A172 (cell line): ENCODE measurements around the gene HSPBAP1. TPM values are rescaled to one million over a fixed set of nuclear protein-coding genes. Genes with fewer than 3 reads are reported as not detected.
"Not testable (repeated sequence)": the region's sequence is repeated elsewhere in the genome, so short reads cannot be mapped to it uniquely, and the experiment has no call there.

Experiments used
- DNase-seq: peaks from one replicate; pipeline ENCODE4 v3.0.0-alpha.2; 2015; ENCODE audit warnings: low spot score
- total RNA-seq: library from RNA; depleted of rRNA; stranded (reverse); fragments of >200 nt; shearing (Covaris generic); gene quantifications from 2 replicates; pipeline ENCODE4 v1.2.3, GENCODE V29; 2014

The HSPBAP1 gene
- total RNA-seq, 1 experiment from 2014 or later: 14.6 TPM

DNA sequence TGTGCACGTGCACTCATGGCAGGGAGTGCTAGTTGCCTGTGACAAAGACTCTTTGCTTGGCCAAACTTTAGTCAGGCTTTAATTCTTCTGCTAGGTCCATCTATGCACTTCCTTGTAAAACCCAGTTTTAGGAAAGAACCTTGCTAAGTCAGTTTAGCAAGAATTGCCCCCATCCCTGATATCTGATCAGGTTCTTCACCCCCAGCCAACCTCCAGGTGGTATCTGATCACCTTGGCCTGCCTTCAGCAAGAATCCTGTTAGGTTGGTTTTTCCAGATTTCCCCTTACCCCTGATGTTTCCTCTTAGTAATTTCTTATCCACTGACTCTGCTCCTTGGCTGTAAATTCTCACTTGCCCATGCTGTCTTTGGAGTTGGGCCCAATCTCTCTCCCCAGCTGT, 8.4 kb downstream of the HSPBAP1 start:
- DNase-seq: no peak

DNA sequence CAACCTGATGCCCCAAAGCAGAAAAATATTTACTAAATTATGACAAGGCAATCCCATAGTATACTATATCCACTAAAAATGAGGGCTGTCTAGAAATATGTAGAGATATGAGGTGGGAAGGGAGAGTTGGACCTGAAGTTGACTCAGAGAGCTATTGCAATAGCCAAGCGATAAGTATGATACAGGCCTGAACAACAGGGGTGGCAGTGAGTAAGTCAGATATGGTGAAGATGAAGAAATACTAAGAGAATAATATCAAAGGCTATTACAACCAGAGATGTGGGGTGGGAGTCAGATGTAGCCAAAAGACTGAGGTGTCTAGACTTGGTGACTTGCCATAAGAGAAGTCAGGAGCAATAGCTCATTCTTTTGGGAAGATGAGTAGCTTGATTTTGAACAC, 9.2 kb downstream of the HSPBAP1 start:
- no peak for DNase-seq

DNA sequence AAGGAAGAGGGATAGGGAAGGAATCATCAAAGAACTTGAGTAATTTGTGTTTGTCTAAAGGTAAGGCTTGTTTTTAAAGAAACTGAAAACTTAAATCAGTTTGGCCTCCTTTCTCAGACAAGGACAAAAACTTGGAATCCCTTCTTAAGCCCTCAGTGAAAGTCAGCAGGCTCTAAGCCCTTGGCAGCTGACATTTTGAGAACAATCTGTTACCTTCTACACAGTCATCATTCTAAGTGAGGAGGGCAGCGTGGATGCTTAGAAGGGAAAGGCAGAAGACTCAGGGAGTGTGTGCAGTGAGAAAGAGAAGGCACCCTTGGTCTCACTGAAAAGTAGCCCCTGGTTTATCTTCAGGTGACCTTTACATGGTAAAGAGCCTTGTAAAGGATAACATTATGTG, 10.8 kb downstream of the HSPBAP1 start:
- DNase-seq: no peak

DNA sequence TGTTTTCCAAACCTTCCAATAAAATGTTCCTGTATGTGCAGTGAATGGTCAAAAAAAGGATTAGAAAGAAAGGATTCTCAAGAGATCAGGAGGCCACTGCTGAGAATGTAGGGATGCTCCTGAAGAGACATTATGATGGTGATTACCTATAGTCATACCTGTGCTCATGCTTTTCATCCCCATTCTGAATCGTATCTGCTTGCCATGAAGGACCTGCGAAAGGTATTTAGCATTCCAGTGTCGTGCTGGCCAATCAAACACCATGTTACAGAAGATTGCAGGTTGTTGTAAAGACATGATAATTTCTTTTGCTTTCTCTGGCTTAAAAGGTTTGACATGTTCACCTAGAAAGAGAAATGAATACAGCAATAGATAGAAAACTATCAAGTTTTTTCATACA, 16.1 kb downstream of the HSPBAP1 start:
- no peak for DNase-seq

DNA sequence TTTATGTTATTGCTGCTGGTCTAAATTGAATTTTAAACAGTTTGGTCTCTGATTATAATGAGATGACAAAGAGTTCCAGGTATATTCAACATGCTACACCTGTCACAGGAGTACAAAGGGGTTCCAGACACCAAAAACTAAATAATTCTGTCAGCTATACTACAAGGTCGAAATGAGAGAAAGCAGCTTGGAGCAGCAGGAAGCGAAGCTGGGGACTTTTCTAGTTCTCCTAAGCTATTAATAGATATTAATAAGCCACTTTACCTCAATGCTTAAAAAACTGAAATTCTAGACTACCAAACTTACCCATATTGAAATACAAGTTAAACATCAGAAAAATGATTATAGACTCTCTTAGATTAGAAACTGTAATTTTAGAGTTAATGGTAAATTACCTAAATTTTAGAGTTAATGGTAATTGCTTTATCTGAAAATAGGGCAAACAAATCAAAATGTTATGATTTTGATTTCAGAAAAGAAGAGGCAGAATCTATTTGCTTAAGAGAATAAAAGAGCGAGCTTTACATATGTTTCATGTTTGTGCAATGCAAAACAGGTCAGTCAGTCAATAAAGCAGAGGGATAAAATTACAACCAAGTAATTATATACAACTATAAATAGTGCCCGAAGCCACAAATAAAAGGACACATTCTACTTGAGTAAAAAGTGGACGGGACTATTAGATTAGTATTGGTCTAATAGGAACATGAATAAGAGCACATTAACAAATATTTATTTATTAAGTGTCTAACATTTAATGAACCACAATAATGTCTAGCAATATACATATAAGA, 16.8 kb downstream of the HSPBAP1 start:
- no peak for DNase-seq

DNA sequence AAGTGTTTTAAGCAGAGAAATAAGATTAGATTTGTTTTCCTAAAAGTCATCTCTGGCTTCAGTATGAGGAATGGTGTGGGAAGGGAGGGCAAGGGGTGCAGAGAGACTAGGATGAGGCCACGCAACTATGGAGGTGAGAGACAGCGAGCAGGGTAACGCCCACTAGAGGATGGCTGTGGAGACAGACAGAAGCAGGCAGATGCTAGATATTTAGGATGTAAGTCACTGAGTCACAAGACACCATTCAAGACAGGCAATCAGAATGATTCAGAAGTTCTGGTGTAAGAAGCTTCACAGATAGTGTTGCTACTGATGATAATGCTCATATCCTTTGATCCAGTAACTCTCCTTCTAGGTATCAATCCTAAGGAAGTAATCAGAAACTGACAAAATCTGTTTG, 19.1 kb downstream of the HSPBAP1 start:
- peak; percentile 29 for DNase-seq

DNA sequence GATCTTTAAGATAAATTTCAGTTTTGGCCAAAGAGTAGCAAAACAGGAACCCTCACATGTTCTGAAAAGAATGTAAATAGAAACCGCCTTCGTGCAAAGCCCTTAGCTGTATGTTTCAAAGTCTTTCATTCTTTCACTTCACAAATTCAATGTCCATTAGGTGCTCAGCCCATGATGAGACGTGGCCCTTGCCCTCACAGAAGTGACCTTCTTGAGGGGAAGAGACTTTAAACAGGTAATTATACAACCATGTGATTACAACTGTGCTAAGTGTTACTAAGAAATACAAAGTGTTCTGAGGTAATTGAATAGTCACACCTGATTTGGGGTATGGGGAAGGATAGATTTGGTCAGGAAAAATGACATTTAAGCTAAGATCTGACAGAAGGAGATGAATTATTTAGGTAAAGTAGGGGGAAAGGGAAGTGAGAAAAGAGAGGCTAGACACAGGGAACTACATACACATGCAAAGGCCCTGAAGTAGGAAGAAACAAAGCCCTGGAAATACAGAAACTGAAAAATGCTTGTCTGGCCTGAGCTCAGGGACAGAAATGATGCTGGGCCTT, 19.6 kb downstream of the HSPBAP1 start:
- no peak for DNase-seq

DNA sequence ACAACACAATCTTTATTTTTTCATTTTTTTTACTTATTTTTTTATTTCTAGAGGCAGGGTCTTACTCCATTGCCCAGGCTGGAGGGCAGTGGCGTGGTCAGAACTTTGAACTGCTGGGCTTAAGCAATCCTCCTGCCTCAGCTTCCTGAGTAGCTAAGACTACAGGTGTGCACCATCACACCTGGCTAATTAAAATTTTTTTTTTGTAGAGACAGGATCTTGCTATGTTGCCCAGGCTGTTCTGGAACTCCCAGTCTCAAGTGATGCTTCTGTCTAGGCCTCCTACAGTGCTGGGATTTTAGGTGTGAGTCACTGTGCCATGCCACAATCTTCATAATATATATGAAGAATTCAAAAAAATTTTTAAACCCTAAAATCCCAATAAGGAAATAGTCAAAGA, 20.8 kb downstream of the HSPBAP1 start:
- DNase-seq: no peak

DNA sequence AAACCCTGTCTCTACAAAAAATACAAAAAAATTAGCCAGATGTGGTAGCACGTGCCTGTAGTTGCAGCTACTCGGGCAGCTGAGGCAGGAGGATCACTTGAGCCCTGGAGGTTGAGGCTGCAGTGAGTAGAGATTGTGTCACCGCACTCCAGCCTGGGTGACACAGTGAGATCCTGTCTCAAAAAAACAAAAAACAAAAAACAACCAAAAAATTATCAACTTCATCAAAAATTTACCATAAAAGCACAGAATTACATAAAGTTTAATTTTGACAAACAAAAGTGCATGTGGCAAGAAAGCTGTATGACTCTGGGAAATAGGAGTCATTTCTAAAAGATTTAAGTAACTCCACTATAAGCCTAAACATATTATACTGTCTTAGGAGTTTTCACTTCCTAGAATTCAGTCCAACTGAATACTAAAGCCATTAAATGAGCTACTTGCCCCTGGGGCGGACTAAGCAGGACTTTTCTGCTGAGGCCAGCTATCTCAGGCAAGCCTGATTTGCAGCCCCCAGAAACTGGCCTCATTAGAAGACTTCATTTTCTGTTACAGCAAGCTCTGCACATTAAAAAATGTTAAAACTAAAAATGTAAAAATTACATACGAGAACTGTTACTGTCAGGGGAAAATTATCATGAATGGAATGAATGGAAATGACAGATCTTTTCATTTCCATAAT, 23.0 kb downstream of the HSPBAP1 start:
- DNase-seq: no peak

DNA sequence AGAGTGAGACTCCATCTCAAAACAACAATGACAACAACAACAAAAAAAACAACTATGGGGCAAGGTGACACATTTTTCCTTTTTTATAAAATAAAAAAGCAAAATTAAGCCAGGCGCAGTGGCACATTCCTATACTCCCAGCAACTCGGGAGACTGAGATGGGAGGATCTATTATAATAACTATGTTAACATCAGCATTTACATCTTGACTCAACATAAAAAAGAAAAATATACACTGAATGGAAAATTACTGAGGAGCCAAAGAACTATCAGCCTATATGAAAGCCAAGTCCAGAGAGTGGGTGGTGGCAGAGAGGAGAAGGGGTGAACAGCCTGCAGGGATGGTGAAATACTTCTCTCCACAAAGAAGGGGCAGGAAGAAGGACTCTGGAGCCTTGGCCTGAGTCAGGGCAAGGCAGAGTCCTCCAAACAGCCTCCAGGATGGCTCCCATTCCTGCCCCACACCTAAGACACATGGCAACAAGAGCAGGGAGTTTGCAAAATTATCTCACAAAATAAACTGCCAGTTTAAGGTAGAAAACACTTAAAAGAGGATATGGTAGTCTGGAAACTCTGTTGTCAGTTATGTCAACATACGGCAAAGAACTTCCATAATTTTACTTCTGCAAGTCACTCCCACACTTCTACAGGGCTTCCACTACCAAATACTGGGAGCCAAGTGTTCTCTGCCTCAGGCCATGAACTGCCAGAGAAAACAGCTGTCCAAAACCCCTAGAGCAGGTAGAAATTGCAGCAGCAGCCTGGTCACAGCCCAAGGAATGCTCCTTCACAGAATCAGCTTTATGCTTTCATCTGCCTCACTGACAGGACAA, 25.9 kb downstream of the HSPBAP1 start:
- DNase-seq: no peak

DNA sequence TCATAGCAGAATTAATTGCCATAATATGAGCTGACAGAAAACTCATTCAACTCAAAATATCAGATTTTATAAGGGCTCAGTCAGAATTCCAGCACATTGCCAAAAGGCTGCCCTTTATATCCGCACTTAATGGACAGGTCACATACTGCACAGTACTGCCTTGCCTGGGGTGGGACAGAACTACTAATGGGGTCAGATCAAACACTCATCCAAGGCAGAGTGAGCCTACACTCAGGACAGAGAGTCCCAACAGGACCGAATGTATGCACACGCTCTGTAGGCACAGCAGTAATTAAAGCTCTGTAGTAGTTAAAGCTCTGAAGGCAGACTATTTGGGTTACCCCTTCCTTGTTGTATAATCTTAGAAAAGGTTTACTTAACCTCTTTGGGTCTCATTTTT, 27.2 kb downstream of the HSPBAP1 start:
- no peak for DNase-seq

DNA sequence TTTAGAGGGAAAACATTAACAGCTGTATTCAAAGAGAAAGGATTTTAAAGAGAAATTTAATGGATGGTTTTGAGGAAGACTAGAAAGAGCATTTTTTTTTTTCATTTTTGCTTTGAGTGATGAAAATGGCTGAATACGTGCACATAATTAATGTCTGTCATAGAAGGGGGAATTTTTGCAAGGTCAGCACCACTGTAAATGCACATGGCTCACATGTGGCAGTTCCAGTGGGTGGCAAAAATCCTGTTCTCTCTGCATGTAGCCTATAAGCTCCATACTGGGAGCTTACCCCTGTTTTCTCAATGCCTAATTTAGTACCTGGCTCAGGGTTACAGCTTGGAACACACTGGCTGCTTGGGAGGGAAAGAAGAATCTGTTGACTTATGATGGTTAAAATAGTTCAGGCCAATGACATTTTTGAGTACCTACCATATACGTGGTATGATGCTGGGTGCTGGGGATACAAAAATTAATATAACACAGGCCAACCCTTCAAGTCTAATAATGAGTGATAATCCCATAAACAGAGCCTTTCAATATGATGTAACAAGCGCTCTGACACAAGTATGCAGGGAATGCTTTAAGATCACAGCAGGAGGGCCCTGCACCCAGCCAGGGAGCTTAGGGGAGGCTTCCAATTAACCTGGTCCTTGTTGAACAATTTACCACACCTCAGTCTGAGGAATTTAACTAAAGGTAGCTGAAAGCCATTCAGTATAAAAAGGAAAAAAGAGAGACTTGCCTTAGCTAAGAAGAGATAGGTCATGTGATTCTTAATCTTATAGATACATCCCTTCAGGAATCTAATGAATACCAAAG, 33.0 kb downstream of the HSPBAP1 start:
- peak; percentile 63 for DNase-seq

DNA sequence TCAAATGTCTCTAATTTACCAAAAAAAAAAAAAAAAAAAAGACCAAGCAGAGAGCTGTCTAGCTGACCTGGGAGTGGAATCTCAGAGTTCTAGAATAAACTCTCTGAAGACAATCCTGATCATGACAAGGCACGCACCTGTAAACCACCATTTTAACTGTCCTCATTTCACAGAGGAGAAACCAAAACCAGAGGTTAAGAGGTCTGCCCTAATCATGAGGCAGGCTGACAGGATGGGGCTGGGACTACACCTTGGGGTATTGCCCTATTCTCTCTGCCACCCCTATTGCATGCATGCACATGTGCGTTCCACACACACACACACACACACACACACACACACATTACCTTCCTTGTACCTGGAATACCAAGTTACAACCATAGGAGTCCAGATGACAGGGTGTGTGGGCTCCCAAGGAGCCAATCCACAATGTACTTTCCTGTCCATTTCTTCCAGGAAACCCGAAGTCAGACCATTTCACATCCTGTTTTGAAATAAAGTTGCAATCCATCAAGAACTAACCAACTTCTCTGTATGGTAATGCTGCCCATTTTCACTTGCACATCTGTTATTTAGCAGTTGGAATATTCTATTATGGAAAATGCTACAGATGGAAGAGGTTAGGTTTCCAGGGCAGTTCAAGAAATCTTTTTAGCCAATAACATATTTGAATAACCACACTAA, 34.6 kb downstream of the HSPBAP1 start:
- DNase-seq: no peak

DNA sequence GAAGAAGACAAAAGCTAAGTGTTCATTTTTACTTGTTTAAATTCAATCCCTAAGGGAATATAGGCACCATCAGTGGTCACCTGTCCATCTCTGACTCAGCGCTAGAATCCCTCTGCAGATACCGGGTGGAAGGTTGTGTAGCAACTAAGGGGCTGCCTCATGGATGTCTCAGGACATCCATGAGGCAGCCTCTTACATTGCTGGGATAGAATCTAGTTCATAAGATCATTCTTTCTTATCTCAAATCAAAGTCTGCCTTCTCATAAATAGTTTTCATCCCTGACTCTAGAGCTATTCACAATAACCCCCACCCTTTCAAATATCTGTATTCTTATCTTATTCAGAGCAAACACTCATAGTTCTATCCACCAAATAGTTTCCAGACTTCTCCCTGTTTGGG, 38.1 kb downstream of the HSPBAP1 start:
- no peak for DNase-seq

DNA sequence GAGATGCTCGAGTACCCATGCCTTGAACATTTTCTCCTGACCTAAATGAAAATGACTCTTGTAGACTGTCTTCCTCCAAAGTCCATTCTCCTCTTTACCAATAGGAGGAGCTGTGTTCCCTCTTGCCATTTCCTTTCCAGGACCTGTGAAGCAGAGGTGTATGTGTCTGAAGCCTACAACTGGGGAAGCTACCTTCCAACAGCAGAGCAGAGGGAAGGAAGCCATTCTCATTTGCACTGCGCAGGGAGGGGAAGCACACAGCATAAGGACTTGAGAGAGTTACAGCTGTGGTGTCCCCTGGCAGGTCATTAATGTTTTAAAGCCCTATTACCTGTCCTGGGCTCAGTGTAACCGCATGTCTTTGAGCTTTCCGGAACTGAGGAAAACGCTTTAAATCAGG, 38.7 kb downstream of the HSPBAP1 start:
- peak; percentile 40 for DNase-seq

DNA sequence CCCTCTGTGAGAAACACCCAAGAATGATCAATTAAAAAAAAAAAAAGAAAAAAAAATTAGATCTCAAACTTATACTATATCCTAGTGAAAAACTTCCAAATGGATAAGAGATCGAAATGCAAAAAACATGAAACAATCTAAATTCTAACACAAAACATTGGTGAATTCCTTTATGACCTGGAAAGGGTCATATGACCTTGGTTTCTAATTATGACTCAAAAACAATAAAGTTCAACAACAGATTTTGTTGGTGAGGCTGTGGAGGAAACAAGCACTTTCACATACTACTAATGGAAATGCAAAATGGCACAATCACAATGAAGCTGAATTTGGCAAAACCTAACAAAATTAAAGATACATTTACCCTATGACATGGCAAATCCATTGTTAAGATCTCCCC, 45.3 kb downstream of the HSPBAP1 start:
- DNase-seq: no peak

DNA sequence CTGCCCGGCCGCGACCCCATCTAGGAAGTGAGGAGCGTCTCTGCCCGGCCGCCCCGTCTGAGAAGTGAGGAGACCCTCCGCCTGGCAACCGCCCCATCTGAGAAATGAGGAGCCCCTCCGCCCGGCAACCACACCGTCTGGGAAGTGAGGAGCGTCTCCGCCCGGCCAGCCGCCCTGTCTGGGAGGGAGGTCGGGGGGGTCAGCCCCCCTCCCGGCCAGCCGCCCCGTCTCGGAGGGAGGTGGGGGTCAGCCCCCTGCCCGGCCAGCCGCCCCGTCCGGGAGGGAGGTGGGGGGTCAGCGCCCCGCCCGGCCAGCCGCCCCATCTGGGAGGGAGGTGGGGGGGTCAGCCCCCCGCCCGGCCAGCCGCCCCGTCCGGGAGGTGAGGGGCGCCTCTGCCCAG, 46.3 kb downstream of the HSPBAP1 start:
- not testable (repeated sequence) for DNase-seq

DNA sequence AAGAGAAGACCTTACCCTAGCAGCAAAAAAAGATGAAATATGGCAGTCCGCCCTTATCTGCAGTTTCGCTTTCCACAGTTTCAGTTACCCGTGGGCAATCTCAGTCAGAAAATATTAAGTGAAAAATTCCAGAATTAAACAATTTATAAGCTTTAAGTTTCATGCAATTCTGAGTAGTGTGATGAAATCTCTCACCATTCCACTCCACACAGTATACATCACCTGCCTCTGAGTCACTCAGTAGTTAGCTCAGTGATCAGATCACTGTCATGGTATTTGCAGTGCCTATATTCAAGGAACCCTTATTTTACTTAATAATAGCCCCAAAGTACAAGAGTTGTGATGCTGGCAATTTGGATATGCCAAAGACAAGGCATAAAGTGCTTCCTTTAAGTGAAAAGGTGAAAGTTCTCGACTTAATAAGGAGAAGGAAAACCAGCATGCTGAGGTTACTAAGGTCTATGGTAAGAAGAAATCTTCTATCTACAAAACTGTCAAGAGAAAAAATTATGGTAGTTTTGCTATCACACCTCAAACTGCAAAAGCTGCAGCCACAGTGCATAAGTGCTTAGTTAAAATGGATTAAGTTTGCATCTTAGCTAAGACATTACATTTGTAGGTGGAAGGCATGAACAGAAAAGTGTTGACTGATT, 48.1 kb downstream of the HSPBAP1 start:
- DNase-seq: peak; percentile 45

DNA sequence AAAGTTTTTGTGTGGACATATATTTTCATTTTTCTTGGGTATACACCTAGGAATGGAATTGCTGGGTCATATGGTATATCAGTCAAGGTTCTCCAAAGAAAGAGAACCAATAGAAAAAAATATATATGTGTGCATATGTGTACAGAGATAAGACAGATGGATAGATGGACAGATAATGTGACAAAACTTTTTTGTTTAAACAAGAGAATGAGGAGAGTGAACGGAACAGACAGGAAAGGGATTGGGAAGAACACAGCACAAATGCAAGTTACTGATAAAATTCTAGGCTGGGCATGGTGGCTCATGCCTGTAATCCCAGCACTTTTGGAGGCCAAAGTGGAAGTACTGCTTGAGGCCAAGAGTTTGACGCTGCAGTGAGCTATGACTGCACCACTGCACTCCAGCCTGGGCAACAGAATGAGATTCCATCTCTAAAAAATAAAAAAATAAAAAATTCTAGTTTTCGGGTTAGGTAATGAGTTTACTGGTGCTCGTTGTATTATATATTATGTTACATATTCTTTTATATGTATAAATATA, 50.0 kb downstream of the HSPBAP1 start:
- no peak for DNase-seq

DNA sequence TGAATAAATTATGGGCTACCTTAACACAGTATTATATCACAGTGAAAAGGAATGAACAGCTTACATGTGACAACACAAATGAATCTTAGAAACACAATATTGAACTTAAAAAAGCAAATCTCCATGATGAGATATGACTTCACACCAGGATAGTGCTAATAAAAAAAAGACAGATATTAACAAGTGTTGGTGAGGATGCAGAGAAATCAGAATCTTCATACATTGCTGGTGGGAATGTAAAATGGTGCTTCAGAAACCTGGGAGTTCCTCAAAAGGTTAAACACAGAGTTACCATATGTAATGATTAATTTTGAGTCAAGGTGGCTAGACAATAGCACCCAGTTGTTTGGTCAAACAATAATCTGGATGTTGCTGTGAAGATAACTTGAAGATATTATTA, 51.4 kb downstream of the HSPBAP1 start:
- no peak for DNase-seq
